NCI-H1694 (cell line): Measurements from ENCODE around the gene SLC35F4.
A peak's percentile ranks its signal among the peaks of the same experiment; 100 is the strongest.
"Not testable (repeated sequence)": the region's sequence is repeated elsewhere in the genome, so short reads cannot be mapped to it uniquely, and the experiment has no call there.

Source experiments
- DNase-seq: peaks from one replicate; lab custom pipeline; 2025; lab: John Stamatoyannopoulos, UW

SLC35F4 gene

GRCh38 chr14:57797160-57797559 is 68.7 kb downstream of the SLC35F4 start:
- DNase-seq: no peak

GRCh38 chr14:57796556-57796955 is 69.3 kb downstream of the SLC35F4 start:
- DNase-seq: no peak

DNA sequence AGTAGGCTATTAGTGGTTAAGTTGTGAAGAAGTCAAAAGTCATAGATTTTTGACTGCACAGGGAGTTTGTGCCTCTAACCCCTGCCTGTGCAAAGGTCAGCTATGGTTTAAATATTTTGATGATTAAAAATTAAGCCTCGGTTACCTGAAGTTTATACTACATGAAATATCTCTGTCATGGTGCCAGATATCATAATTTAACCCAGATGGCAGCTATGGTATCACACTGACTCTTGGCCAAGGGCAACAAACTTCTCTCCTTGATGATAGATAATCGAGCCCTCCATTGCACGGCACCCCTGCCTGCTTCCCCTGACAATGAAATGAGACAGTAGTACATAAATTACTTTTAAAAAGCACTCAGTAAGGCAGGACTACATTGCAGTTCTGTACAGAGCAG is 80.8 kb downstream of the SLC35F4 start:
- no peak for DNase-seq

DNA sequence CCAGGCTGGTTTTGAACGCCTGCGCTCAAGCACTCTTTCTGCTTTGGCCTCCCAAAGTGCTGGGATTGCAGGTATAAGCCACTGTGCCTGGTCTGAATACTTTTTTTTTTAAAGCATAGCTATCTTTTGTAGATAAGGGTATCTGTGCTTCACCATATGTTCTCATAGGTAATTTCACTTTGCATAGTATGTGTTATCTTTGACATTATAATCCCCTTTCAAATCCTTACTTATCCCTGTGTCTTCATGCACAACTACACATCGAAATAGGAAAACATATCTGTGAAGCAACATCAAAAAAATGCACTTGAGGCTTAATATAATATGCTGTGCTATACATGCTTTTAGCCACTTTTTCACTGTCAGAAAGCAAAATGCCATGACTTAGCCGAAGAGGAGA is 94.1 kb downstream of the SLC35F4 start:
- no peak for DNase-seq

DNA sequence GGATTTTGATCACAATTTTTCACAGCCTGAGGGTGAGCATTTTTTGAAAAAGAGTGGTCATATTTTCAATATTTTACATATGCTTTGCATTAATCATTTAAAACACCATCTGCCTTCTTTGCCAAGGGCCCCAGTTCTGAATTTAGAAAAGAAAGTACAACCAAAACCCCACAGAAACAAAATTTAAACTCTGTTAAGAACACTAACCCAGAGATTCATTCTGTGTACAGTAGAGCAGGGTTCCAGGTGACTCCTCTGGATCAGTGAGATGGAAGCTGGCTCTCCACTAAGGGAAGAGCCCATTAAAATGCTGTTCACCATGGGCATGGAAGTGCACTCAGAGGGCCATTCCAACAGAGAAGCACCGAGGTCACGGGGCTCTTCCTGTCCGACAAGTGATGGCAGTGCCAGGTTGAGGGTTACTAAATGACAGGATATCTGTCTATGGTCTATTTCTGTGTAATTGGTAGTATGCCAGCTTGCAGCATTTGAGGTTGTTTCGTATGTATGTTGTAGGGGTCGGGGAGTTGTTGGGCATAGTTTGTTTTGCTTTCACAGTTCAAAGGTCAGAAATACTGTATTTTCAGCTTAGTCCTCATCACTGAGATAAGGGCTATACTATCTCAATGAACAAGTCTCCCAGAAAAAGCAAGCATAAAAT is 95.9 kb downstream of the SLC35F4 start:
- DNase-seq: no peak

DNA sequence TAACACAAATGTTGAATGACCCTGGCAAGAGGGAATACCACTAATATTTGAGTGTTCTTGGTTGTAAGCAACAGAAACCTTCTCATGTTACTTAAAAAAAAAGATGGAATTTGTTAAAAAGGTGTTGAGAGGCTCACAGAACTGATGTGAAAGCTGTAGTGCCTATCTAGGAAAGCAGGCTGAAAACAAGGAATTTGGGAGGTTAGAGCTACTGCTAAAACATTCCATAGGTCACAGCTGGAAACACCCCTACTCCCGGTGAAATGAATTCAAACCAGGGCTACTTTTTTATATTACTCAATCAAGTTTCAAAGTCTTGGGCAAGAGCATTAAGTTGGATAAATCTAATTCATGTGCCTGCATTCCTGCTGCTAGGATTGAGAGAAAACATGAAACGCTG is 104.1 kb downstream of the SLC35F4 start:
- no peak for DNase-seq

DNA sequence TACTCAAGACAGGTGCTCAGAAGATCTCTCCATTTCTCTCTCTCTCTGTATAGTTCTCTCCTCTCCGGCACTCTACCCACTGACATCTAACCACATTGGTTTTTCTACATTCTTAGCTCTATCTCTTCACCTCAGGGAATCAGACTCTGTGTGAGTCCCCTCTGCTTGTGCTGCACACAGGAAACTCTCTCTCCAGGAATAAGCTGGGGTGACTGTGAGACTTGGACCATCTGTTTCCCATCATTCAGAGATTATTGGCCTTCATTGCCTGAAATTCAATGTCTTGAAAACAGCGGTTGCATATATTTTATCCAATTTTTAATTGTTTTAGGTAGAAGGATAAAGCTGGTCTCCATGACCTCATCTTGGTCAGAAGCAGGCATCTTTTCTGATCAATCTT is 105.0 kb downstream of the SLC35F4 start:
- no peak for DNase-seq

GRCh38 chr14:57755018-57755521 is 110.8 kb downstream of the SLC35F4 start:
- no peak for DNase-seq

- DNase-seq: no peak
Measured at GRCh38 chr14:57754527-57754926, 111.4 kb downstream of the SLC35F4 start.

DNA sequence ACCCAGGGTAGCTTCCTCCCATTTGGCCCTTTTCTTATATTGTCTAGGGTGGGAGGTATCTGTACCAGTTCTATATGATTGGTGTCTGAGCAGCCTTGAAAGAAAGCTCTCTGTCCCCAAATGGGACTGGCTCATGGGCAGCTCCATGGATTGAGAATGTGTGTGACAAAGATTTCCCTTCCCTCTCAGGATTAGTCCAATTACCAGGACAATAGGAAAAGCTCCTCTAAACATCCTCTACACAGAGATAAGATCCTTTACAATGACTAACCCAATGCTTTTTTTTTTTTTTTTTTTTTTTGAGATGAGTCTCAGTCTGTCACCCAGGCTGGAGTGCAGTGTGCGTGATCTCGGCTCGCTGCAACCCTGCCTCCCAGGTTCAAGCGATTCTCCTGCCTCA is 112.1 kb downstream of the SLC35F4 start:
- no peak for DNase-seq

DNA sequence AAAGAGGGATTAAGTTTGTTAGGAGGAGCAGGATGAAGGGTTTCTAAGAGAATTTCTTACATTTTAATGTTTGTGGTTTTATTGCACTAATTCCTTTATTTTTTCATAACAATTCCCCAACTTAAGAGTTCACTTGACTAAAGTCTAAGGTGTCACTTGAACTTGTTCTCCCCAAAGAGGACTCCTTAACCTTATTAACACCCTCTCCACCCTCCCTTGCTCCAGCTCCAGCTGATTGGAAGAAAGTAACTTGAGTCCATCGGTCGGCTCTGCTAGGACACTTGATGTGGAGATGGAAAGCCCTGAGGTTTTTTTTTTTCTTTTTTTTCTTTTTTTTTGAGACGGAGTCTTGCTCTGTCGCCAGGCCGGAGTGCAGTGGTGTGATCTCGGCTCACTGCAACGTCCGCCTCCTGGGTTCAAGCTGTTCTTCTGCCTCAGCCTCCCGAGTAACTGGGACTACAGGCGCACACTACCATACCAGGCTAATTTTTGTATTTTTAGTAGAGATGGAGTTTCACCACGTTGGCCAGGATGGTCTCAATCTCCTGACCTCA is 113.7 kb downstream of the SLC35F4 start:
- DNase-seq: not testable (repeated sequence)

DNA sequence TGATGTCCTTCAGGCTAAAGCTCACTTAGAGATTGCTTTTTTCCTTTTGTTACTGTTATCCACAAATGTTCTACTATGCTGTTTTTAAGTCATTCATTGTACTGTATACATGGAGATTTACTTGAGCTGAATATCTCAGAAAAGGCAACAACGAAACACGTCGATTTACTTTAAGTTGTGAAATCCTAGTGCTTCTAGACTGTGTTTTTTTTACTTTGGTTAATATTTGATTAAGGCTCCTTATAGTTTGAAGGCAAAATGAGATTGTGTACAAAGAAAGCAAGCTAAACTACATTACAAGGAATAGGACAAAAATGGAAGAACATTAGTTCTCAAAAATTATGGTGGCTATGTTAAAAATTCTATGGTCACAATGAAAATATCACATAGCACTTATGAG is 114.5 kb downstream of the SLC35F4 start:
- no peak for DNase-seq

GRCh38 chr14:57749267-57749666 is 116.6 kb downstream of the SLC35F4 start:
- DNase-seq: no peak

DNA sequence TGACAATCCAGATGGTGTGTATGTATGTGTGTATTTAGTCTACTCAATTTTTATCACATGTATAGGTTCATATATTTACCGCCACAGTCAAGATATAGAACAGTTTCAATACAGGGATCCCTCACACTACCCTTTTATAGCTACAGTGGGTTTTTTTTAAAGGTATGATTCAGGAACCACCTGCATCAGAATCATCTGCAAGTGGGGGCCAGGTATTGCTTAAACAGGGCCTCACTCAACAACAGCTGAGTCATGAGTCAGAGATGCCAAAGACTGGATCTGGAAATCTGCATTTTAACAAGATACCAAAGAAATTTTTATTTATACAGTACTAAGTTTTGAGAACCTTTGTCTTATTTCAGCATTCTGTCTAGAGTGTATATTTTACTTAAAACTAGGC is 117.6 kb downstream of the SLC35F4 start:
- DNase-seq: no peak

DNA sequence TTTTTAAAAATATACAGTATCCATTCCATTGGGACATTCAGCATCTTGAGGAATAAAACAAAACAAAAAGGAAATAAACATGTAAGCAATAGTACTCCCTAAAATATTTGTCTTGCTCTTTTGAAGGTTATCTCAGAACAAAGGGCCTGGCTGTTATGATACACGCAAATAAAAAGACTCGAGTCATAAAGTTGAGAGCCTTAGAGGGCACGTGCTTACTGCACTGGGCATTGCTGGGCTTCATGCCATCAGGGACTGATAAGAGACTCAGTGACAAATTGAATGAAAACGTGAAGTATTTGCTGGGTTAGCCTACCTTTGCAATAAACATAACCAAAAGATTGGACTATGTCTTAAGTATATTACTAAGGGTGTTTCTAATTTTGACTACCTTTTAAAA is 118.9 kb downstream of the SLC35F4 start:
- DNase-seq: no peak

GRCh38 chr14:57746563-57746962 is 119.3 kb downstream of the SLC35F4 start:
- no peak for DNase-seq

GRCh38 chr14:57739516-57739915 is 126.4 kb downstream of the SLC35F4 start:
- no peak for DNase-seq

- no peak for DNase-seq
Measured at GRCh38 chr14:57737598-57737997, 128.3 kb downstream of the SLC35F4 start.

- no peak for DNase-seq
Measured at GRCh38 chr14:57736391-57736790, 129.5 kb downstream of the SLC35F4 start.

GRCh38 chr14:57735276-57735675 is 130.6 kb downstream of the SLC35F4 start:
- peak; percentile 81 for DNase-seq

DNA sequence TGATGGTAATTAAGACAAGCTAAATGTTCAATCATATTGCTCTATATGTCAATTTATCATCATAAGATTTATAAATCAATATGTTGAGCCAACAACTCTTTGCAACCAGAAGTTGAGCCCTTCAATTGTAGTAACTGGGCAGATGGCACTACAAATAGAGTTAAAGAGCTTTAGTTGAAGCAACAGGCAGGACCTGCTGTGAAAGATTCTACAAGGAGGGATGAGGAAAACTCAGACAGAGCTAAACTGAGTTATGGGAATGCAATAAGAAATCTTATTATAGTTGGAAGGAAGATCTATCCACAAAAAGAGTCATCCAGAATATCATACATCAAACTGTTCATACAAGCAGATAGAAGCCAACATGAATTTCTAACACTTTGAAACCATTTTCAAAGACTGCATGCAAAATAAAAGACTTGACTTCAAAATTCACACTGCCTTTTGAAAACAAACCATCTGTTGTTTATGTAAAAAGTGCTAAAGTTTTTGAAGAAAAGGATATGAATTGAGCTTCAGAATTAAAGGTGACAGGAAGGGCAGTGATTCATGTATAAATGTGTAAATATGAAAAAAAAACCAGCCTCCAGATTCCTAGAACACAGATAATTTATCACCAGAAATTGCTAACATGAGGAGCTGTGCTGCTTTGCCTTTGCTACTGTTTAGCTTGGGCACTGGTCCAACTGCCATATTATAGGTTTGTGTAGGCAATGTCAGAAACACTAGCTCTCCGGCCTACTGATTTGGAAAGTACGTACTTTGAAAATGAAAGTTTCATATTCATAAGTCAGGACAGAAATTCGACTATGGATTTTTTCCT is 133.2 kb downstream of the SLC35F4 start:
- DNase-seq: peak; percentile 78

DNA sequence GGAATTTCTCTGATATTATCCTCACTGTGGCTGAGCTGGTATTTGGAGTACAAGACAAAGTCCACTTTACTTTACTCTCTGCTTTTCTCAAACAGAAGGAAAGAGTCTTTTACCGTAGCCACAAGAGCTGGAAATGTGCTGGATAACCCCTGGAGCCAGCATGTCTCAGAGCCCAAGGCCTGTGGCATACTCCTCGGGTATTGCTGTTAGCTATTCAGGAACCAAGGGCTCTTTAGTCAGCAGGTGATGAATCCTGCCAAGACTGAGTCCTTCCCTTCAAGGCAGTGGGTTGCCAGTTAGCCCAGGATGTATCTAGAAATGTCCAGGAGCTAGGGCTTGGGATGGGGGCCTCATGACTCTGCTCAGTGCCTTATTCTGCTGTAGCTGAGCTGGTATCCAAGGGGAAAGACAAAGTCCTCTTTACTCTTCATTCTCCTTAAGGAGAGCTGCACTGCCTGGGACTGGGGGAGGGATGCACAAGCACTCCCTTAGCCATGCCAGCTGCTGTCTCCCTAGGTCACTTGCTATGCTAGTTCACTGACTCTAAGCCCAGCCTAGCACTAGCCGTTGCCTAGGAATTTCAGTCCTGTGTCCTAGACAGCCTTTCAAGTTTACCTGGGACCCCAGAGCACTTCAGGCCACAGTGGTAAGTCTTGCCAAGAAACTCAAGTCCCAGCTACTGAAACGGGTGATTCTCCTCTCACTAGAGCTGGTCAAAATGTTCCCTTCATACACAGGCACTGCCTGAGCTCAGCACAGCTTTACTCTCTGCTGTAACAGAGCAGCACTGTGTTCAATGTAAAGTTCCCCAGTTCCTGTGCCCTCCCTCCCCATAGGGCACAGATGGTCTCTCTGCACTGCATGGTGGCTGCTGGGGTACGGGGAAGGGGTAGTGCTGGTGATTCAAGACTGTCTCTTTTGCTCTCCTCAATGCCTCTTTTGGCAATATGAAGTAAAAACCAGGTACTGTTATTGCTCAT is 136.4 kb downstream of the SLC35F4 start:
- no peak for DNase-seq
